Activated CD4-positive, alpha-beta T cell treated with anti-CD3 and anti-CD28 coated beads for 36 hours (primary cell): ENCODE results near the gene MICAL2. TPM values are rescaled to one million over a fixed set of nuclear protein-coding genes. Genes with fewer than 3 reads are reported as not detected.

ENCODE experiments used
- ATAC-seq: fragments of 200-7000 bp; cut with Tn5 transposase; one replicate; pipeline ENCODE4 v1.10.0; 2021; ENCODE audit warnings: mild to moderate bottlenecking, moderate library complexity
- CTCF ChIA-PET: fragments of 350-600 bp; sonication (Branson Sonifier 250); formaldehyde crosslinking; loops from one replicate; lab custom pipeline; 2021; ENCODE audit warnings: antibody characterized with exemption; lab: Charles Lee
- POLR2A ChIA-PET: fragments of 350-600 bp; sonication (Branson Sonifier 250); formaldehyde crosslinking; loops from one replicate; lab custom pipeline; 2021; ENCODE audit warnings: antibody characterized with exemption, inconsistent platforms; lab: Charles Lee
- DNase-seq: peaks from one replicate; pipeline ENCODE4 v3.0.0-alpha.2; 2020
- H3K27ac Mint-ChIP-seq: one replicate; pipeline ENCODE4 v1.8.0; 2021; ENCODE audit warnings: mixed read lengths
- H3K27me3 Mint-ChIP-seq: one replicate; pipeline ENCODE4 v1.8.0; 2021; ENCODE audit warnings: mixed read lengths
- H3K36me3 Mint-ChIP-seq: one replicate; pipeline ENCODE4 v1.8.0; 2021; ENCODE audit warnings: low read depth, mixed read lengths
- H3K4me1 Mint-ChIP-seq: one replicate; pipeline ENCODE4 v1.8.0; 2021; ENCODE audit warnings: mixed read lengths
- H3K4me3 Mint-ChIP-seq: one replicate; pipeline ENCODE4 v1.8.0; 2021; ENCODE audit warnings: mild to moderate bottlenecking, moderate library complexity, mixed read lengths
- H3K9me3 Mint-ChIP-seq: one replicate; pipeline ENCODE4 v1.8.0; 2021; ENCODE audit warnings: low read depth, mixed read lengths
- intact Hi-C, 2 experiments: fragments of 100-400 bp; cut with DNase I in 1 of 2; cut with micrococcal nuclease in 1 of 2; formaldehyde crosslinking; loops; one replicate each; pipeline versions ENCODE4 v1.14.2 to v1.15.1; 2022 to 2024; cut with DNase I, micrococcal nuclease
- total RNA-seq, 2 experiments: library from RNA; stranded (reverse); gene quantifications; one replicate each; pipeline ENCODE4 v1.2.3, GENCODE V29; 2021

MICAL2 gene
- total RNA-seq, 2 experiments from 2014 or later = 186 to 207 TPM

- no peaks in the 10 kb centered on the region for H3K9me3 Mint-ChIP-seq
- H3K27ac Mint-ChIP-seq = no peak overlapping the region
- ChIA-PET CTCF (interaction anchor here (0.7 kb wide), 1 partner anchor 808 kb away, joined by 3 read pairs; no protein-coding TSS in a partner anchor), POLR2A (no interaction called here)
- DNase-seq (no peak), ATAC-seq (no peak)
- H3K4me1 Mint-ChIP-seq = no peaks in the 10 kb centered on the region
- intact Hi-C loops = no loop called here
- no peaks in the 10 kb centered on the region for H3K36me3 Mint-ChIP-seq
- H3K27me3 Mint-ChIP-seq = peaks cover 2% of the 10 kb centered on the region
- no peak overlapping the region for H3K4me3 Mint-ChIP-seq
Measured at GRCh38 chr11:12070446-12071267, 39.7 kb upstream of the MICAL2 start.

DNA sequence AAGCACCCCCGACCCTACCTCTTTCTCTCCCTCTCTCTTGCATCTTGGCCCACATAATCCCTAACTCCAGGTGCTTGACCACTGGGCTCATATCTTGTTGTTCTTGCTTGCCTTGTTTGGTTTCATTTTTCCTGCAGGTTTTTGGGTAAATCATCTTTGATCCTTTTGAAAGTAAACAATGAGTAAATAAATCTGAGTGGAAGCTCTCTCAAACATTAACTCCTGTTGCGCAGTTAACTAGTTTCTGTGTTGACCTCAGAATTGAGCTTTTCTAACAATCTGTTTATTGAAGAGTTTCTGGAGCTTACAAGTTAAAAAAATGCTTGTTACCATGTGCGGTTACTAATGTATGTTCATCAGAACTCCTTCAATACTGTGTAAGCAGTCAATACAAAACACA, 38.8 kb upstream of the MICAL2 start:
- intact Hi-C loops = no loop called here
- no peak for DNase-seq
- H3K27me3 Mint-ChIP-seq = peaks cover 2% of the 10 kb centered on the region
- no peak overlapping the region for H3K27ac Mint-ChIP-seq
- H3K4me3 Mint-ChIP-seq = no peak overlapping the region
- ChIA-PET CTCF (interaction anchor here (0.6 to 0.8 kb wide), 4 partner anchors 14 to 212 kb away, joined by 3 read pairs; no protein-coding TSS in a partner anchor), POLR2A (no interaction called here)
- no peaks in the 10 kb centered on the region for H3K36me3 Mint-ChIP-seq
- no peaks in the 10 kb centered on the region for H3K9me3 Mint-ChIP-seq
- no peaks in the 10 kb centered on the region for H3K4me1 Mint-ChIP-seq
- no peak for ATAC-seq

DNA sequence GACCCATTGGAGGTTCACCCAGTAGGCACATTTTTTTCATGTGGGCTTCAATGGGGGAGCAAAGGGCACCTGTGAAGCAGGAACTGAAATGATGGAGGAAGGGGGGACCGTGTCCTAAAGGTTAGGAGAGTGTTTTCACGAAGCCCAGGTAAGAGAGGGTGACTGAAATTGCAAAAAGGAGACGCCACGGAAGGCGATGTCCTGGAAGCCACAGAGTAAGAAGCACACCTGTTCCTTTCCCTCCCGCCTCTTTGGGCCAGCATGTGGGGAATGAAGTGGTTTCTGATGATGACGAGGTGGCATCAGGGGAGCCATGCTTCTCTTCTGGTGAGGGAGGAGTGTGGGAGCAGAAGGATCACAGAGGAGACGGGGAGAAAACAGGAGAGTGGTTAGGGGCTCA, 37.0 kb upstream of the MICAL2 start:
- intact Hi-C loops = no loop called here
- POLR2A ChIA-PET = no interaction called here
- Mint-ChIP-seq H3K36me3 (no peaks in the 10 kb centered on the region), H3K27ac (no peak overlapping the region), H3K4me1 (no peaks in the 10 kb centered on the region), H3K4me3 (no peak overlapping the region), H3K9me3 (no peaks in the 10 kb centered on the region), H3K27me3 (no peaks in the 10 kb centered on the region)
- CTCF ChIA-PET = no interaction called here
- no peak for ATAC-seq
- DNase-seq = no peak

DNA sequence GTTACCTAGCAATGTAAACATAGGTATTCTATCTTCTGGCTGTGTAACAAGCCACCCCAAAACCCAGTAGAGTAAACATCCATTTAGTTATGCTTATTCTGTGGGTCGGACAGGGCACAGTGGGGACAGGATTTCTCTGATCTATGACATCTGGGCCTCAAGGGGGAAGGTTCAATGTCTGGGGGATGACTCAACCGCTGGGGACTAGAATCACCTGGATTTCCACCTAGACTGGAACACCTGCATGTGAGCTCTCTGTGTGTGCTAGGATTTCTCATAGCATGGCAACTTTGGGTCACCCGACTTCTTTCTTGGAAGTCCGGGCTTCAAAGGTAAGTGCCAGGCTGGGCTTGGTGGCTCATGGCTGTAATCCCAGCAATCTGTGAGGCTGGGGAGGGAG, 36.5 kb upstream of the MICAL2 start:
- Mint-ChIP-seq H3K27ac (no peak overlapping the region), H3K9me3 (no peaks in the 10 kb centered on the region), H3K4me3 (no peak overlapping the region), H3K36me3 (no peaks in the 10 kb centered on the region), H3K4me1 (no peaks in the 10 kb centered on the region), H3K27me3 (no peaks in the 10 kb centered on the region)
- intact Hi-C loops = no loop called here
- DNase-seq = no peak
- ChIA-PET CTCF (interaction anchor here (0.7 kb wide), 1 partner anchor 47 kb away, joined by 3 read pairs; no protein-coding TSS in a partner anchor), POLR2A (no interaction called here)
- ATAC-seq = no peak

GRCh38 chr11:12074529-12075195, 35.7 kb upstream of the MICAL2 start:
- Mint-ChIP-seq H3K9me3 (no peaks in the 10 kb centered on the region), H3K27me3 (no peaks in the 10 kb centered on the region), H3K4me3 (no peak overlapping the region), H3K27ac (no peak overlapping the region), H3K4me1 (no peaks in the 10 kb centered on the region), H3K36me3 (no peaks in the 10 kb centered on the region)
- POLR2A ChIA-PET = no interaction called here
- CTCF ChIA-PET = interaction anchor here (0.7 kb wide), 2 partner anchors 47 to 55 kb away, joined by 3 read pairs; no protein-coding TSS in a partner anchor
- intact Hi-C loops = no loop called here
- DNase-seq (no peak), ATAC-seq (no peak)

- no peaks in the 10 kb centered on the region for H3K9me3 Mint-ChIP-seq
- POLR2A ChIA-PET = no interaction called here
- intact Hi-C loops = no loop called here
Measured at GRCh38 chr11:12075291-12075690, 35.1 kb upstream of the MICAL2 start.

DNA sequence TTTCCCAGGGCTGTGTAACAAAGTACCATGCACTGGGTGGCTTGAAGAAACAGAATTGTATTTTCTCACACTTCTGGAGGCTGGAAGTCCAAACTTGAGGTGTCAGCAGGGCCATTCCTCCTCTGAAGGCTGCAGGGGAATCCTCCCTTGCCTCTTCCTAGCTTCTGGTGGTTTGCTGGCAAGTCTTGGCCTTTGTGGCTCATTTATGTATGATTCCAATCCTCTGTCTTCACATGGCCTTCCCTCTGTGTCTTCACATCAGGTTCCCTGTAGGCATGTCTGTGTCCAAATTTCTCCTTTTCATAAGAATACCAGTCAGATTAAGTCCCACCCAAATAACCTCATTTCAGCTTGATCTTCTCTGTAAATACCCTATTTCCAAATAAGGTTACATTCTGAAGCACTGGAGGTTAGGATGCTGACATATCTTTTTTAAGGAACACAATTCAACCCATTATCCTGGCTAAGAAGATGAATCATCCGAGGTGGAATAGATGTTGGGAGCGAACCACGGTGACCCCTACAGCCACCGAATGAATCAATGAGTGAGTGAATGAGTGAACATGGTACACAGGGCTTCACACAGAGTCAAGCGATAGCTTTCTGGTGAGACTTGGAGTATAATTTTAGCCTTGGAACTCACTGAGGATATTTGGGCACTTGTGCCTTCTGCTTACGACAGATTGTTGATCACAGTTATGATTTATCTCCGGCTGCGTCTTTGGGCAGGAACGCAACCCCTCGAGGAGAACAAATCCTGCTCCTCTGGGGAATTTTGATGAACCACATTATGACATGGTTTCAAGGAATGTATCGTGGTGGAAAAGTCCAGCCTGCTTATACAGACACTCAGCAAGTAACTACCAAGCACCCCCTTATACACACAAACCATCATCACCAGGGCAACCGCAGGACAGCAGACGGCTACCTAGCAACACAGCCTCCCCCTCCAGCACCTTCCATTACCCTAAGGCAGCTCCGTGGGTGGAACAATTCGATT, 34.3 kb upstream of the MICAL2 start:
- peaks cover 4% of the 10 kb centered on the region for H3K4me1 Mint-ChIP-seq
- ATAC-seq = no peak
- no peaks in the 10 kb centered on the region for H3K36me3 Mint-ChIP-seq
- no peaks in the 10 kb centered on the region for H3K27me3 Mint-ChIP-seq
- intact Hi-C loops = no loop called here
- ChIA-PET POLR2A (no interaction called here), CTCF (interaction anchor here (0.6 to 1.8 kb wide), 5 partner anchors 11 to 205 kb away, joined by 3 to 10 read pairs (median 3); no protein-coding TSS in a partner anchor)
- no peaks in the 10 kb centered on the region for H3K9me3 Mint-ChIP-seq
- H3K27ac Mint-ChIP-seq = no peak overlapping the region
- no peak overlapping the region for H3K4me3 Mint-ChIP-seq
- no peak for DNase-seq

More at GRCh38 chr11:12075291-12075690, 35.1 kb upstream of the MICAL2 start:
- ATAC-seq (no peak), DNase-seq (no peak)
- no peak overlapping the region for H3K4me3 Mint-ChIP-seq
- H3K27ac Mint-ChIP-seq = no peak overlapping the region
- CTCF ChIA-PET = interaction anchor here (0.8 to 1.5 kb wide), 3 partner anchors 12 to 183 kb away, joined by 3 to 4 read pairs (median 3); no protein-coding TSS in a partner anchor
- peaks cover 4% of the 10 kb centered on the region for H3K4me1 Mint-ChIP-seq
- no peaks in the 10 kb centered on the region for H3K27me3 Mint-ChIP-seq
- no peaks in the 10 kb centered on the region for H3K36me3 Mint-ChIP-seq

- Mint-ChIP-seq H3K4me3 (no peak overlapping the region), H3K27ac (no peak overlapping the region), H3K27me3 (no peaks in the 10 kb centered on the region), H3K4me1 (peaks cover 4% of the 10 kb centered on the region), H3K9me3 (no peaks in the 10 kb centered on the region), H3K36me3 (no peaks in the 10 kb centered on the region)
- CTCF ChIA-PET = interaction anchor here (0.6 to 1.9 kb wide), 4 partner anchors 10 to 159 kb away, joined by 3 to 10 read pairs (median 5); no protein-coding TSS in a partner anchor
- intact Hi-C loops = no loop called here
- ATAC-seq (no peak), DNase-seq (no peak)
- POLR2A ChIA-PET = interaction anchor here (0.7 kb wide), 1 partner anchor 1319 kb away, joined by 3 read pairs; no protein-coding TSS in a partner anchor
Measured at GRCh38 chr11:12076840-12077534, 33.4 kb upstream of the MICAL2 start.

- no peaks in the 10 kb centered on the region for H3K36me3 Mint-ChIP-seq
- intact Hi-C loops = no loop called here
- ATAC-seq = no peak
Measured at GRCh38 chr11:12077535-12078280, 32.7 kb upstream of the MICAL2 start.

More at GRCh38 chr11:12077535-12078280, 32.7 kb upstream of the MICAL2 start:
- Mint-ChIP-seq H3K27me3 (no peaks in the 10 kb centered on the region), H3K27ac (peak overlapping the region; percentile 15), H3K9me3 (no peaks in the 10 kb centered on the region), H3K4me3 (no peak overlapping the region), H3K4me1 (peaks cover 4% of the 10 kb centered on the region)
- CTCF ChIA-PET = interaction anchor here (0.6 to 1.9 kb wide), 3 partner anchors 10 to 156 kb away, joined by 3 to 10 read pairs (median 7); no protein-coding TSS in a partner anchor
- DNase-seq = no peak
- POLR2A ChIA-PET = interaction anchor here (0.7 kb wide), 1 partner anchor 1319 kb away, joined by 3 read pairs; no protein-coding TSS in a partner anchor
